Lower lobe of right lung (tissue), 2 donors: ENCODE measurements around the gene CAV2. TPM values are rescaled to one million over a fixed set of nuclear protein-coding genes. Genes with fewer than 3 reads are reported as not detected.

Experiments
- ATAC-seq, 2 donors: fragments of 200-7000 bp; cut with Tn5 transposase; one replicate each; pipeline ENCODE4 v1.9.1; 2020 to 2022; ENCODE audit warnings: mild to moderate bottlenecking in 2 of 2, moderate library complexity in 2 of 2
- DNase-seq: peaks from one replicate; pipeline ENCODE4 v3.0.0-alpha.2; 2020
- H3K27ac ChIP-seq: fragments of 200-600 bp; one replicate; pipeline ENCODE4 v1.8.0; 2022
- H3K27me3 ChIP-seq: fragments of 200-600 bp; one replicate; pipeline ENCODE4 v1.8.0; 2022; ENCODE audit warnings: low read depth
- H3K36me3 ChIP-seq: fragments of 200-600 bp; one replicate; pipeline ENCODE4 v1.8.0; 2022; ENCODE audit warnings: mild to moderate bottlenecking
- H3K4me1 ChIP-seq: fragments of 200-600 bp; one replicate; pipeline ENCODE4 v1.8.0; 2022
- H3K4me3 ChIP-seq: fragments of 200-600 bp; one replicate; pipeline ENCODE4 v1.8.0; 2022; ENCODE audit warnings: mild to moderate bottlenecking
- H3K9me3 ChIP-seq: fragments of 200-600 bp; one replicate; pipeline ENCODE4 v1.8.0; 2022
- CTCF ChIP-seq: fragments of 200-600 bp; IDR thresholded peaks from one replicate; pipeline ENCODE4 v1.8.0; 2022; ENCODE audit warnings: antibody characterized with exemption, mild to moderate bottlenecking
- intact Hi-C: fragments of 100-400 bp; cut with DNase I; formaldehyde crosslinking; loops from one replicate; pipeline ENCODE4 v1.11.0; 2022
- total RNA-seq: library from RNA; stranded (reverse); fragmentation: NEBNext Ultra II Directional; extraction: Animal tissue kit (Norgen Biotek cat#: 25700); gene quantifications from one replicate; pipeline ENCODE4 v1.2.1, GENCODE V29; 2021
- donor health status: DM: no; HTN: yes; CAD: no; lungs with severe emphysema.

CAV2 gene
- total RNA-seq, 1 donor from 2014 or later, result 143 TPM

DNA sequence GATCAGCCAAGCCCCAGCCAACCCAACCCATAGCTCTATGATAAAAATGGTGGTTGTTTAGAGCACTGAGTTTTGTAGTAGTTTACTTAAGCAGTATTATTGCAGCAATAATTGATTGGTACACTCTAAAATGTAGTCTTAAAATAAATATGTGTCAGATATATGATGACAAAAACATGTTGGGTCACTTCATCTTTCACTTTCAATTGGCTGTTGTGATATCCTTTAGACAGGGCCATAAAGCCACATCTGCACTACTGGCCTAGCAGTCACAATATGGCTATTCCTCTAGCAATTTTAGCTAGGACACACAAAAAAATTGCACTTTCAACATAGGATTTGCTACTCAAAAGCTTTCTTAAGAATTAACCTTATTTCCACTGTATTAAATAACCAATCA lies 19.4 kb downstream of the CAV2 start:
- intact Hi-C loops, result no loop called here
- no peaks in the 10 kb centered on the region for H3K36me3 ChIP-seq
- ATAC-seq (no peak), DNase-seq (no peak)
- H3K9me3 ChIP-seq, result no peaks in the 10 kb centered on the region
- no peak overlapping the region for H3K27ac ChIP-seq
- H3K4me3 ChIP-seq, result no peak overlapping the region
- H3K27me3 ChIP-seq, result no peaks in the 10 kb centered on the region
- H3K4me1 ChIP-seq, result peaks cover 5% of the 10 kb centered on the region
- TF ChIP-seq CTCF, result no peak

- Histone ChIP-seq H3K4me1 (peaks cover 11% of the 10 kb centered on the region), H3K27me3 (peaks cover 10% of the 10 kb centered on the region), H3K36me3 (no peaks in the 10 kb centered on the region), H3K4me3 (no peak overlapping the region), H3K27ac (no peak overlapping the region), H3K9me3 (no peaks in the 10 kb centered on the region)
- no peak for TF ChIP-seq CTCF
- DNase-seq, result no peak
- intact Hi-C loops, result loop anchor here (10.0 kb wide), 1 partner anchor 256 kb away; no protein-coding TSS in a partner anchor
- no peak for ATAC-seq
Observed at GRCh38 chr7:116521046-116521664, 21.6 kb downstream of the CAV2 start.

DNA sequence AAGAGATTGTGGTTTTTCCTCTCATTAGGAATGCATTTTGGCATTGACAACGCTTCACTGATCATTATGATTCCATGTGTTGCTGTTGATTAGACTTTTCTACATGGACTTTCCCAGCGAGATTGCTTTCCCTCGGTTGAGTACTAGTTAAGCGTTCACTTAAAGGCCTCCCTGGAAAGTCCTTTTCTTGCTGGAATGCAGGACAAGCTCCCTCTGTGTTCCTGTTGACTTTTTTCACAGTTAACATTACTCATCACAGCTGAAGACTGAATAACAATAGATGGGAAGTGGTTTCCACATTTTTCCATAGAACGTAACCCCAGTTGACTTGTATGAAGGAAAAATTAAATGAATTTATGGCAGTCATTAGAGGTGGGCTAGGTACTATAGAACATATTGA lies 22.7 kb downstream of the CAV2 start:
- Histone ChIP-seq H3K27ac (peak overlapping the region; percentile 61), H3K4me3 (no peak overlapping the region), H3K27me3 (peaks cover 10% of the 10 kb centered on the region), H3K9me3 (no peaks in the 10 kb centered on the region), H3K4me1 (peaks cover 19% of the 10 kb centered on the region), H3K36me3 (no peaks in the 10 kb centered on the region)
- TF ChIP-seq CTCF, result no peak
- DNase-seq, result no peak
- intact Hi-C loops, result loop anchor here (10.0 kb wide), 1 partner anchor 257 kb away; no protein-coding TSS in a partner anchor
- peak in 1 of 2 donors; percentile 6 for ATAC-seq

DNA sequence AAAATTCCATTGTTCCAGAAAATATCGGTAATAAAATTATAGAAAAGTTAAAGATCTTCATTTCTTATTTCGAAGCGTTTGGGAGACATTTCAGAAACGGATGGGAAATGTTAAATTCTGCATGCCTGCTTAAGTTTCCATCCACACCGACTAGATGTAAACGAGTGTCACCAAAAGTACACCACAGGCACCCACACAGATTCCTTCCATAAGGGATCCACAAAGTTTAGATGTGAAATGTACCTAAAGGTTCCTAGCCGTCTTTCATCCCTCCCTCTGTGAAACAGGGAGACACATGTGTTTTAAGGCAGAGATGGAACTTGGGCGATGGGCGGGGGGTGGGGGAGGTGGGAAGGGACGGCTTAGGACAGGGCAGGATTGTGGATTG lies 24.7 kb downstream of the CAV2 start:
- no peak for DNase-seq
- Histone ChIP-seq H3K36me3 (peaks cover 2% of the 10 kb centered on the region), H3K27me3 (peaks cover 10% of the 10 kb centered on the region), H3K27ac (peak overlapping the region; percentile 92), H3K9me3 (no peaks in the 10 kb centered on the region), H3K4me1 (peaks cover 19% of the 10 kb centered on the region), H3K4me3 (peak overlapping the region; percentile 76)
- ATAC-seq, result no peak
- intact Hi-C loops, result loop anchor here (10.0 kb wide), 1 partner anchor 259 kb away; no protein-coding TSS in a partner anchor
- no peak for TF ChIP-seq CTCF

- Histone ChIP-seq H3K4me1 (peaks cover 19% of the 10 kb centered on the region), H3K27ac (peak within 1 kb of the TSS; percentile 92), H3K4me3 (peak within 1 kb of the TSS; percentile 76), H3K36me3 (peaks cover 7% of the 10 kb centered on the region), H3K27me3 (peaks cover 10% of the 10 kb centered on the region), H3K9me3 (no peaks in the 10 kb centered on the region)
- ATAC-seq (peak; percentile 81 to 82), DNase-seq (peak; percentile 84)
- peak; percentile 37 for TF ChIP-seq CTCF
- intact Hi-C loops, result loop anchor here (10.0 kb wide), 1 partner anchor 260 kb away; no protein-coding TSS in a partner anchor
Observed at GRCh38 chr7:116524609-116525297, 25.2 kb downstream of the CAV2 start, which contains the start of gene CAV1. Gene CAV1, plus strand, starts transcription at chr7:116525036. Its CDS starts 27 bp downstream, at chr7:116525063.
